Activated CD4-positive, alpha-beta T cell treated with anti-CD3 and anti-CD28 coated beads for 36 hours (primary cell): ENCODE measurements around the gene RBM20. TPM values are rescaled to one million over a fixed set of nuclear protein-coding genes. Genes with fewer than 3 reads are reported as not detected.
A peak's percentile ranks its signal among the peaks of the same experiment; 100 is the strongest.

ENCODE experiments used
- ATAC-seq: fragments of 200-7000 bp; cut with Tn5 transposase; one replicate; pipeline ENCODE4 v1.10.0; 2021; ENCODE audit warnings: mild to moderate bottlenecking, moderate library complexity
- CTCF ChIA-PET: fragments of 350-600 bp; sonication (Branson Sonifier 250); formaldehyde crosslinking; loops from one replicate; lab custom pipeline; 2021; ENCODE audit warnings: antibody characterized with exemption; lab: Charles Lee
- POLR2A ChIA-PET: fragments of 350-600 bp; sonication (Branson Sonifier 250); formaldehyde crosslinking; loops from one replicate; lab custom pipeline; 2021; ENCODE audit warnings: antibody characterized with exemption, inconsistent platforms; lab: Charles Lee
- DNase-seq: peaks from one replicate; pipeline ENCODE4 v3.0.0-alpha.2; 2020
- H3K27ac Mint-ChIP-seq: one replicate; pipeline ENCODE4 v1.8.0; 2021; ENCODE audit warnings: mixed read lengths
- H3K27me3 Mint-ChIP-seq: one replicate; pipeline ENCODE4 v1.8.0; 2021; ENCODE audit warnings: mixed read lengths
- H3K36me3 Mint-ChIP-seq: one replicate; pipeline ENCODE4 v1.8.0; 2021; ENCODE audit warnings: low read depth, mixed read lengths
- H3K4me1 Mint-ChIP-seq: one replicate; pipeline ENCODE4 v1.8.0; 2021; ENCODE audit warnings: mixed read lengths
- H3K4me3 Mint-ChIP-seq: one replicate; pipeline ENCODE4 v1.8.0; 2021; ENCODE audit warnings: mild to moderate bottlenecking, moderate library complexity, mixed read lengths
- H3K9me3 Mint-ChIP-seq: one replicate; pipeline ENCODE4 v1.8.0; 2021; ENCODE audit warnings: low read depth, mixed read lengths
- intact Hi-C, 2 experiments: fragments of 100-400 bp; cut with DNase I in 1 of 2; cut with micrococcal nuclease in 1 of 2; formaldehyde crosslinking; loops; one replicate each; pipeline versions ENCODE4 v1.14.2 to v1.15.1; 2022 to 2024; cut with DNase I, micrococcal nuclease
- total RNA-seq, 2 experiments: library from RNA; stranded (reverse); gene quantifications; one replicate each; pipeline ENCODE4 v1.2.3, GENCODE V29; 2021

RBM20 gene
- total RNA-seq, 2 experiments from 2014 or later: 0.05 to 0.40 TPM

DNA sequence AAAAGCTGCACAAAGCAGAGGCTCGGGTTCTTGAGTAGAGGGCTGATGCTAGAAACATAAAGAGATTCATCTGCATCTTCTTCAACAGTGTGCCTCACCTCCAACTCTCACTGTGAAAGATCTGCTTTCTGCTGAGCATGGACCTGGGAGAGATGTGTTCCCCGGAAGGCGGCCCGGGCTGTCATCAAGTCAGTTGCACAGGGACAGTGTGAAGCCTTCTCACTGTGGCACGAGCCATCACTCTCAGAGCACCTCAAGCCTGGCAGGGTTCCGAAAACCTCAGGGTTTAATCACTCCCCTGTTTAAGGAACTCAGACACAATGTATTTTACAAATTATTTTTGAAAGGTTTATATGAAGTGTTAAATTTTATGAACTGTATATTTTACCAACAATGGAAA is 98.7 kb downstream of the RBM20 start:
- no peaks in the 10 kb centered on the region for H3K9me3 Mint-ChIP-seq
- ChIA-PET CTCF (interaction anchor here (0.6 to 2.8 kb wide), 6 partner anchors 32 to 151 kb away, joined by 3 to 10 read pairs (median 4); no protein-coding TSS in a partner anchor), POLR2A (no interaction called here)
- ATAC-seq (no peak), DNase-seq (no peak)
- H3K27me3 Mint-ChIP-seq: no peaks in the 10 kb centered on the region
- peaks cover 61% of the 10 kb centered on the region for H3K4me1 Mint-ChIP-seq
- intact Hi-C loops: loop anchor here in 1 of 2 experiments (10.0 kb wide), 1 partner anchor 252 kb away; no protein-coding TSS in a partner anchor
- H3K4me3 Mint-ChIP-seq: no peak overlapping the region
- peaks cover under 1% of the 10 kb centered on the region for H3K36me3 Mint-ChIP-seq
- no peak overlapping the region for H3K27ac Mint-ChIP-seq

DNA sequence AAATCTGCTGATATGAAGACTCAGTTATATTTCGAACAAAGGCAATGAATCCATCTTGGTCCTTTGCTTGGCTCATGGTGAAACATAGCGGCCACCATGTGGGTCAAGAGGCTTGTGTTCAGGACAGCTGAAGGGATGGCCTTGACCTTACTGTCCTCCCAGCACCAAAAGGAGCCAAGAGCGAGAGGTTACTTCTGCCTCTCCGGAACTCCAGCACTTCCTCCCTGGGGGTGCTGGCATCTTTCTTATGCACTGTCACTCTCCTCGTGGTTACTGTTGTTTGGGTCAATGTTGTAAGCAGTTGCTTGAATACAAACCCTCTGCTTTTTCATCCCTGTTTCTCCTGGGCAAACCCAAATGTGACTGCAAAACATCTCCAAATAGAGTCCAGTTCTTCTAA is 100.6 kb downstream of the RBM20 start:
- Mint-ChIP-seq H3K4me1 (peaks cover 70% of the 10 kb centered on the region), H3K4me3 (no peak overlapping the region), H3K27me3 (no peaks in the 10 kb centered on the region), H3K9me3 (peaks cover 9% of the 10 kb centered on the region), H3K36me3 (peaks cover 11% of the 10 kb centered on the region), H3K27ac (no peak overlapping the region)
- intact Hi-C loops: loop anchor here (5.0 to 10.0 kb wide), 6 partner anchors 58 to 853 kb away; partner anchors contain the start of gene ADRA2A (in 2 of the 2)
- DNase-seq (no peak), ATAC-seq (no peak)
- CTCF ChIA-PET: interaction anchor here (0.6 to 2.8 kb wide), 12 partner anchors 10 to 412 kb away, joined by 3 to 22 read pairs (median 3); no protein-coding TSS in a partner anchor
- POLR2A ChIA-PET: interaction anchor here (0.6 kb wide), 1 partner anchor 258 kb away, joined by 4 read pairs; no protein-coding TSS in a partner anchor

DNA sequence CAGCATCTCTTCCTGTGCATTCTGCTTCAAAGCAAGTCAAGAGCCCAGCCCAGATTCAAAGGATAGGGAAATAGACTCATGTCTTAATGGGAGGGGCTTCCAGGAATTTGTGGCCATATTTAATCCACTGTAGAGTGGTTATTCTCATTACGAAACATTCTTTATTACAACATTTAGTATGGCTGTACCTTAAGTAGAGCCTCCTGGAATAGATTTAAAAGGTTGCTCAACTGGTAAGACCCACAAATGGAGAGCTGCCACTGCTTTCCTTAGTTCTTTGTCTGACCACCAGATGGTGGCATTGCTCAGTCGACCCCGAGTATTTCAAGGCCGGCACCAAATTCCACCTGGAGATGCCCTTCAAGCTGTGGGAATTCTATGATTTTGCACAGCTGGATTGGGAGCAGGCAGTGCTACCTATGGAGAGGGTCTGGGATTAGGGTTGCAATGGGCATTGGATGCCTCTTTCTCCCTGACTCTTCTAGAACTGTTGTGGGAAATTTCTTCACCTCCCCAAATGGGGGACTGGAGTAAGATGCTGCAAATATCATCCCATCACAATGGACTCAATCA is 102.2 kb downstream of the RBM20 start:
- H3K27ac Mint-ChIP-seq: no peak overlapping the region
- H3K27me3 Mint-ChIP-seq: no peaks in the 10 kb centered on the region
- DNase-seq: peak; percentile 66
- POLR2A ChIA-PET: no interaction called here
- no peak overlapping the region for H3K4me3 Mint-ChIP-seq
- intact Hi-C loops: loop anchor here (1.0 to 10.0 kb wide), 11 partner anchors 56 to 851 kb away; partner anchors contain the start of genes ADRA2A (in 2 of the 2), BBIP1 (in 1 of the 2), PDCD4 (in 1 of the 2) and SHOC2 (in 1 of the 2)
- peaks cover 76% of the 10 kb centered on the region for H3K4me1 Mint-ChIP-seq
- peaks cover 13% of the 10 kb centered on the region for H3K36me3 Mint-ChIP-seq
- peak; percentile 25 for ATAC-seq
- peaks cover 9% of the 10 kb centered on the region for H3K9me3 Mint-ChIP-seq
- CTCF ChIA-PET: interaction anchor here (0.7 to 2.1 kb wide), 32 partner anchors 10 to 464 kb away, joined by 3 to 22 read pairs (median 3); no protein-coding TSS in a partner anchor

DNA sequence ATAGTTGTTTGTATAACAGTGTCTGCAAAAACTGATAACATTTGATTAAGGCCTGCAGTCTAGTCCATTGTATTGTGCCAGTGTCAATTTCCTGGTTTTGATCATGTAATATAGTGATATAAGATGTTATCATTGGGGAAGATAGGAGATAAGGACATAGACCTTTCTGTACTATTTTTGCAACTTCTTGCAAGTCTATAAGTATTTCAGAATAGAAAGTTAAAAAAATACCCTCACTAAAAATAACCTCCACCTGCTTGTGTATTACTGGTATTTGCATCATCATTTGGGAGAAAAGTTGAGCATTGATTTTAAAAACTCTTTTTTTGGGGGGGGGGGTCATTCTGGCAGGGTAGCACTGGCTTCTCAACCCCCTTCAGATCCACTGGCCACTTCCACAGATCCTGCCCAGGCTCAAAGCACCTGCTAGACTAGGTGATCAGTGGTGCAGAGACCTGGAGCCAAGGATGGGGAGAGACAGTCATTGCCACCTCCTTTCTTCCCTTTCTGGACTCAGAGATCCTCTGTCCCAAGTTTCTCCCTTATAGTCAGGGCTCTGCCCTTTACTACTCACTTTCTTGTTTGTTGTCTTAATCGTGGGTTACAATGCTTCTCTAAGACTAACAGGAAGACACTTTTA is 103.0 kb downstream of the RBM20 start:
- no peak for ATAC-seq
- POLR2A ChIA-PET: no interaction called here
- peaks cover 9% of the 10 kb centered on the region for H3K9me3 Mint-ChIP-seq
- intact Hi-C loops: loop anchor here (1.0 to 10.0 kb wide), 11 partner anchors 55 to 850 kb away; partner anchors contain the start of genes ADRA2A (in 2 of the 2), BBIP1 (in 1 of the 2), PDCD4 (in 1 of the 2) and SHOC2 (in 1 of the 2)
- peak overlapping the region; percentile 84 for H3K27ac Mint-ChIP-seq
- CTCF ChIA-PET: interaction anchor here (0.7 to 2.1 kb wide), 18 partner anchors 33 to 328 kb away, joined by 3 to 22 read pairs (median 4); no protein-coding TSS in a partner anchor
- DNase-seq: no peak
- peaks cover 13% of the 10 kb centered on the region for H3K36me3 Mint-ChIP-seq
- H3K4me3 Mint-ChIP-seq: no peak overlapping the region
- H3K27me3 Mint-ChIP-seq: no peaks in the 10 kb centered on the region
- peaks cover 76% of the 10 kb centered on the region for H3K4me1 Mint-ChIP-seq

DNA sequence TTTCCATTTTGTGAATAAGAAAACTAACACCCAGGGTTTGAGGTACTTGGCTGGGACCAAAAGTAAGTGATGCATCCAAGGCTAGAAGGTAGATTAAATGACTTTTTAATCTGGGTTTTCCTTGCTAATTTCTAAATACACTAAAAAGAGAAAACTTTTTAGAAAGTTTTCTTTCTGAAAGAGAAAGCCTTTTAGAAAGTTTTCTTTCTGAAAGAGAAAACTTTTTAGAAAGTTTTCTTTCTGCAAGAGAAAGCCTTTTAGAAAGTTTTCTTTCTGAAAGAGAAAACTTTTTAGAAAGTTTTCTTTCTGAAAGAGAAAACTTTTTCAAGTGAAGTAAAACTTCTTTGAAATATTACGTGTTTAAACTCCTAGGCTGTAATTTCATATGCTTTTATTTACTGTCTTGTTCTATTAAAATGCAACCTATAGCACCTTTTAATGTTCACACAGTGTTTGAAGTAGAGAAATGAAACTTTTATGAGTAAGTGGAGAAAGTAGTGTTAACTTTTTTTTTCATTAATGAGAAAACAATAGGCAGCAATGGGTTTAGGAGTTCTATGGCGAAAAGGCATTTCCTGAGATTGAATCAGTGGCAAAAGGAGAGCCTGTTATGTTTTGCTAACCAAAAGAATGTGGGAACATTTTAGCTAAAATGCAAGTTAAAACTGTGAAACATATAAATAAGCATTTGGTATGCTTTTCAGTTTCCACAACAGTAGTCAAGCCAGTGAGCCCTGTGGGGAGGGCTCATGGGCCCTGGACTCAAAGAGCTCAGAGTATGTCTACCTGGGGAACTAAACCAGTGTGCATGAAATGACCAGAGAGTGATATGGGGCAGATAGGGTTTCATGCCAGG is 103.7 kb downstream of the RBM20 start:
- DNase-seq (no peak), ATAC-seq (peak; percentile 42)
- peaks cover 9% of the 10 kb centered on the region for H3K9me3 Mint-ChIP-seq
- H3K27ac Mint-ChIP-seq: peak overlapping the region; percentile 84
- POLR2A ChIA-PET: interaction anchor here (0.5 to 0.7 kb wide), 3 partner anchors 26 to 89 kb away, joined by 3 to 4 read pairs (median 4); no protein-coding TSS in a partner anchor
- H3K4me1 Mint-ChIP-seq: peaks cover 73% of the 10 kb centered on the region
- H3K4me3 Mint-ChIP-seq: peak overlapping the region; percentile 26
- no peaks in the 10 kb centered on the region for H3K27me3 Mint-ChIP-seq
- CTCF ChIA-PET: interaction anchor here (0.6 to 2.5 kb wide), 6 partner anchors 15 to 146 kb away, joined by 3 to 8 read pairs (median 4); no protein-coding TSS in a partner anchor
- intact Hi-C loops: loop anchor here (1.0 to 10.0 kb wide), 11 partner anchors 26 to 849 kb away; partner anchors contain the start of genes ADRA2A (in 2 of the 2), PDCD4 (in 2 of the 2), BBIP1 (in 1 of the 2) and SHOC2 (in 1 of the 2)
- H3K36me3 Mint-ChIP-seq: peaks cover 13% of the 10 kb centered on the region

DNA sequence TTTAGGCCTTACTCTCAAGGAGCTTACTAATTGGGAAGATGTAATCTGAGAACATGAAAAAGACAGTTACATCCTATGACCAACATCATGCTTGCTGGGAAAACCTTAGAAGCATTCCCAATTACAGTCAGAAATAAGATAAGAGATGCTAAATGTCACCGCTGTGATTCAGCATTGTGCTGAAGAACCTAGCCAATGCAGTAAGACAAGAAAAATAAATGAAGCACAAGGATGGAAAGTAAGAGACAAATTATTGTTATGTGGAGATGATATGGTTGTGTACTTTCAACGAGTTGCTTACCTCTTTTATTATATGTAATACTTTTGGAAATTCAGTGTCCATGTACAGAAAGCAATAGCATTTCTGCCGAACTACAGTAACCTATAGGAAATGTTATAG is 104.8 kb downstream of the RBM20 start:
- H3K27me3 Mint-ChIP-seq: no peaks in the 10 kb centered on the region
- peaks cover 13% of the 10 kb centered on the region for H3K36me3 Mint-ChIP-seq
- intact Hi-C loops: loop anchor here (1.0 to 10.0 kb wide), 8 partner anchors 25 to 848 kb away; partner anchors contain the start of genes ADRA2A (in 2 of the 2) and PDCD4 (in 1 of the 2)
- H3K4me3 Mint-ChIP-seq: no peak overlapping the region
- H3K4me1 Mint-ChIP-seq: peaks cover 71% of the 10 kb centered on the region
- POLR2A ChIA-PET: no interaction called here
- peaks cover 9% of the 10 kb centered on the region for H3K9me3 Mint-ChIP-seq
- ATAC-seq (no peak), DNase-seq (no peak)
- CTCF ChIA-PET: interaction anchor here (0.6 to 2.5 kb wide), 7 partner anchors 14 to 146 kb away, joined by 3 to 8 read pairs (median 3); no protein-coding TSS in a partner anchor
- peak overlapping the region; percentile 83 for H3K27ac Mint-ChIP-seq

DNA sequence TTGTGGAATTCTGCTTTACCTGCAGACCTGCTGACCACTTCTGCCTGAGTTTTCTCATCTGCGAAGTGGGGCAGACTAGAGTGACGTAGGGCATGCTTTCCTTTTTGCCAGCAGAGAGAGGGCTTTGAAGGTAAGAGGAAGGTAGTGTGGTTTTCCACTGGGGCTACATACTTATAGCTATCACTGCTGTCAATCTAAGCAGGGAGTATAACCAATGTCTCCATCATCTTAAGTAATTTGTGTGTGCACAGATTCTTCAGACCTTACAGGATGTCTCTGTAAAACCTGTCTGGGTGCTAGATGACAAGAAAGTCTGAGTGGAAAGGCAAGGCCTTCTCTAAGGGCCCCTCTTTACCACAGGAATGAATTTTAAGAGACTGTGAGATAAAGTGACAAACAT is 106.8 kb downstream of the RBM20 start:
- ATAC-seq (peak; percentile 12), DNase-seq (no peak)
- Mint-ChIP-seq H3K27ac (peak overlapping the region; percentile 66), H3K4me3 (no peak overlapping the region), H3K36me3 (peaks cover 13% of the 10 kb centered on the region), H3K27me3 (no peaks in the 10 kb centered on the region), H3K9me3 (peaks cover 9% of the 10 kb centered on the region), H3K4me1 (peaks cover 72% of the 10 kb centered on the region)
- POLR2A ChIA-PET: no interaction called here
- intact Hi-C loops: loop anchor here in 1 of 2 experiments (1.0 kb wide), 1 partner anchor 23 kb away; no protein-coding TSS in a partner anchor
- CTCF ChIA-PET: no interaction called here

DNA sequence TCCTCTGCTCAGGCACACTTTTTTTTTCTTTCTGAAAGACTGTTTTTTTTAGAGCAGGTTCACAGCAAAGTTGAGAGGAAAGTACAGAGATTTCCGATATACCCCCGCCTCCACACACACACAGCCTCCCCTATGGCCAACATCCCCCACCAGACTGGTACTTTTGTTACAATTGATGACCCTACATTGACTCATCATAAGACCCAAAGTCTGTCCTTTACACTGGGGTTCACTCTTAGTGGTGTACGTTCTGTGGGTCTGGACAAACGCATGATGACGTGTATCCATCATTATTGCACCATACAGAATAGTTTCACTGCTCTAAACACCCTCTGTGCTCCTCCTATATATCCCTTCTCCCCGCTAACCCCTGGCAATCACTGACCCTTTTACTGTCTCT is 107.7 kb downstream of the RBM20 start:
- H3K4me1 Mint-ChIP-seq: peaks cover 64% of the 10 kb centered on the region
- POLR2A ChIA-PET: no interaction called here
- H3K9me3 Mint-ChIP-seq: peaks cover 9% of the 10 kb centered on the region
- peaks cover 13% of the 10 kb centered on the region for H3K36me3 Mint-ChIP-seq
- ATAC-seq (peak; percentile 40), DNase-seq (peak; percentile 43)
- H3K4me3 Mint-ChIP-seq: no peak overlapping the region
- H3K27me3 Mint-ChIP-seq: no peaks in the 10 kb centered on the region
- CTCF ChIA-PET: no interaction called here
- peak overlapping the region; percentile 78 for H3K27ac Mint-ChIP-seq
- intact Hi-C loops: loop anchor here in 1 of 2 experiments (1.0 kb wide), 1 partner anchor 22 kb away; no protein-coding TSS in a partner anchor

DNA sequence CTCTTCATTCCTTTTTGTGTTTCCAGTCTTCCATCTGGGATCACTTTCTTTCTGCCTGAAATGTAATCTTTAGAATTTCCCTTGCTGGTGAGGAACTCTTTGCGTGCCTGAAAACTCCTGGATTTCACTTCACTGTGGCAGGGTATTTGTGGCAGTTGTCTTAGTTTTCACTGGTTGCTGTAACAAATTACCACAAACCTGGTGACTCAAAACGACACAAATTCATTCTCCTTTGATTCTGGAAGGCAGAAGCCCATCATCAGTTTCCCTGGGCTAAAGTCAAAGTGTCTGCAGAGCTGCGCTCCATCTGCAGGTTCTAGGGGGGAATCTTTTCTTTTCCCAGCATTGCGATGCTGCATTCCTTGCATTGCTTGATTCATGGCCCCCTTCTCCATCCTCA is 109.3 kb downstream of the RBM20 start:
- peaks cover 8% of the 10 kb centered on the region for H3K36me3 Mint-ChIP-seq
- H3K9me3 Mint-ChIP-seq: peaks cover 9% of the 10 kb centered on the region
- no peak overlapping the region for H3K4me3 Mint-ChIP-seq
- POLR2A ChIA-PET: no interaction called here
- no peaks in the 10 kb centered on the region for H3K27me3 Mint-ChIP-seq
- no peak for DNase-seq
- CTCF ChIA-PET: no interaction called here
- peak overlapping the region; percentile 63 for H3K27ac Mint-ChIP-seq
- intact Hi-C loops: loop anchor here in 1 of 2 experiments (1.0 kb wide), 1 partner anchor 21 kb away; no protein-coding TSS in a partner anchor
- ATAC-seq: no peak
- H3K4me1 Mint-ChIP-seq: peaks cover 50% of the 10 kb centered on the region

DNA sequence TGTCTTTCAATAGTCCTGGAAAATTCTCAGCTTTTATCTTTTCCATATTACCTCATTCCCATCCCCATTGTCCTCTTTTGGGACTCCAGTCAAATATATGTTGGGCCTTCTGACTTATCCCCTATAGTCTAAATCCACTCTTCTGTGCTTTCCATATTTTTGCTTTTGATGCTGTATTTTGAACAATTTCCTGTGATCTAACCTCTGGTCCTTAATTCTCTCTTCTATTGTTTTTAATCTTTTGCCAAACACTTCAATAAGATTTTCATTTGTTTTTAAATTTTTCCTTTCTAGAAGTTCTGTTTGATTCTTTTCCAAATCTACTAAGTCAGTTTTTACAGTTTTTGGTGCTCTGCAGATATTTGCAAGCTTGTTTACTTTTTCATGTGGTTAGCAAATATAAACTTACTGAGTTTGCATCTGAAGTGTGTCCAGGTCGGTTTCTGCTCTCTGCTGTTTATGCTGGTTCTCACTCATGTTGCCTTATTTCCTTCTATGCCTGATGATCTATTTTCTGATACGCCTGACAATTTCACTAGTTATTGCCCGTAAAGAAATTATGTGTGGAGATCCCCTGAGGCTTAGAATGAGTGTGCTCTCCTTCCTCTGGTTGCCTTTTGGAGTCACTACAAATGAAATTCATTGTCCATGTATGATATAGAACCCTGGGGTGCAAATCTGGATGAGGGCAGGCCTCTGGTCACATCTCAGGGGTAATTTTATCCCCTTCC is 110.4 kb downstream of the RBM20 start:
- intact Hi-C loops: no loop called here
- CTCF ChIA-PET: interaction anchor here (0.5 to 1.4 kb wide), 6 partner anchors 10 to 279 kb away, joined by 3 to 4 read pairs (median 3); no protein-coding TSS in a partner anchor
- no peak overlapping the region for H3K27ac Mint-ChIP-seq
- H3K4me3 Mint-ChIP-seq: no peak overlapping the region
- ATAC-seq (peak; percentile 11), DNase-seq (no peak)
- POLR2A ChIA-PET: interaction anchor here (0.5 kb wide), 1 partner anchor 78 kb away, joined by 4 read pairs; no protein-coding TSS in a partner anchor
- H3K4me1 Mint-ChIP-seq: peaks cover 44% of the 10 kb centered on the region
- peaks cover 2% of the 10 kb centered on the region for H3K9me3 Mint-ChIP-seq
- H3K36me3 Mint-ChIP-seq: peaks cover 2% of the 10 kb centered on the region
- no peaks in the 10 kb centered on the region for H3K27me3 Mint-ChIP-seq
